BE2C (cell line): ENCODE results near the gene HACL1. TPM values are rescaled to one million over a fixed set of nuclear protein-coding genes. Genes with fewer than 3 reads are reported as not detected.

Source experiments
- DNase-seq: peaks from one replicate; pipeline ENCODE4 v3.0.0-alpha.2; 2020
- H3K27me3 ChIP-seq: fragments of 250-450 bp; sonication (Bioruptor Pico); 2 replicates; pipeline ENCODE4 v1.5.1; 2020; ENCODE audit warnings: mild to moderate bottlenecking
- H3K36me3 ChIP-seq: fragments of 250-450 bp; sonication (Bioruptor Pico); 2 replicates; pipeline ENCODE4 v1.5.1; 2020; ENCODE audit warnings: mild to moderate bottlenecking
- H3K4me1 ChIP-seq: fragments of 250-450 bp; sonication (Bioruptor Pico); 2 replicates; pipeline ENCODE4 v1.5.1; 2020
- H3K4me3 ChIP-seq: 2 replicates; pipeline ENCODE4 v1.5.1; 2011; ENCODE audit warnings: low read depth, low read length
- H3K9me3 ChIP-seq: fragments of 250-450 bp; sonication (Bioruptor Pico); 2 replicates; pipeline ENCODE4 v1.5.1; 2020
- CTCF ChIP-seq: IDR thresholded peaks from 2 replicates; pipeline ENCODE4 v1.5.1; 2012; ENCODE audit warnings: mild to moderate bottlenecking, low read depth, low read length
- polyA plus RNA-seq: library from polyadenylated mRNA; unstranded; fragments of >200 nt; gene quantifications from one replicate; pipeline ENCODE4 v1.2.1, GENCODE V29; 2012; ENCODE audit warnings: low read depth, missing spikeins; ENCODE audit not compliant: insufficient read length, insufficient read depth

Gene HACL1
- 9.7 TPM for polyA plus RNA-seq

GRCh38 chr3:15601399-15602145 lies at the start of gene HACL1, which contains the start of gene BTD:
Gene HACL1 (minus strand): TSS chr3:15601569. CDS start chr3:15601463, 106 bp downstream.
Gene BTD (plus strand): TSS chr3:15601745. CDS start chr3:15635440, 33,695 bp downstream.
- H3K4me1 ChIP-seq, result no peaks in the 10 kb centered on the region
- no peaks in the 10 kb centered on the region for H3K36me3 ChIP-seq
- peak; percentile 20 for TF ChIP-seq CTCF
- no peaks in the 10 kb centered on the region for H3K27me3 ChIP-seq
- no peaks in the 10 kb centered on the region for H3K9me3 ChIP-seq
- DNase-seq, result peak; percentile 94
- peak within 1 kb of the TSS; percentile 91 for H3K4me3 ChIP-seq

GRCh38 chr3:15649858-15650257 lies 48.5 kb upstream of the HACL1 start:
- H3K27me3 ChIP-seq, result no peaks in the 10 kb centered on the region
- no peaks in the 10 kb centered on the region for H3K9me3 ChIP-seq
- no peaks in the 10 kb centered on the region for H3K4me1 ChIP-seq
- no peak overlapping the region for H3K4me3 ChIP-seq
- TF ChIP-seq CTCF, result no peak
- no peak for DNase-seq
- H3K36me3 ChIP-seq, result no peaks in the 10 kb centered on the region

- DNase-seq, result no peak
- Histone ChIP-seq H3K36me3 (no peaks in the 10 kb centered on the region), H3K9me3 (no peaks in the 10 kb centered on the region), H3K4me3 (no peak overlapping the region), H3K4me1 (no peaks in the 10 kb centered on the region), H3K27me3 (no peaks in the 10 kb centered on the region)
- no peak for TF ChIP-seq CTCF
Measured at GRCh38 chr3:15649341-15649740, 48.0 kb upstream of the HACL1 start.

GRCh38 chr3:15647611-15648167 lies 46.3 kb upstream of the HACL1 start:
- no peaks in the 10 kb centered on the region for H3K9me3 ChIP-seq
- TF ChIP-seq CTCF, result no peak
- H3K27me3 ChIP-seq, result no peaks in the 10 kb centered on the region
- H3K36me3 ChIP-seq, result no peaks in the 10 kb centered on the region
- no peak for DNase-seq
- H3K4me3 ChIP-seq, result no peak overlapping the region
- H3K4me1 ChIP-seq, result no peaks in the 10 kb centered on the region

GRCh38 chr3:15646851-15647511 lies 45.6 kb upstream of the HACL1 start:
- Histone ChIP-seq H3K9me3 (no peaks in the 10 kb centered on the region), H3K36me3 (no peaks in the 10 kb centered on the region), H3K4me1 (no peaks in the 10 kb centered on the region), H3K27me3 (no peaks in the 10 kb centered on the region), H3K4me3 (no peak overlapping the region)
- TF ChIP-seq CTCF, result no peak
- no peak for DNase-seq
